Fibroblast of villous mesenchyme (primary cell): ENCODE measurements around the gene SLC25A19. TPM values are rescaled to one million over a fixed set of nuclear protein-coding genes. Genes with fewer than 3 reads are reported as not detected.

ENCODE experiments used
- DNase-seq: peaks from one replicate; pipeline ENCODE4 v3.0.0-alpha.2; 2010; ENCODE audit warnings: low read depth
- H3K4me3 ChIP-seq: 2 replicates; pipeline ENCODE4 v1.5.1; 2011; ENCODE audit warnings: low read depth, mild to moderate bottlenecking, low read length
- total RNA-seq: library from RNA; depleted of rRNA; stranded (reverse); fragments of >200 nt; gene quantifications from 2 replicates; pipeline ENCODE4 v1.2.3, GENCODE V29; 2012
- TF ChIP-seq, protein P1 (sequence below): IDR thresholded peaks from 2 replicates; pipeline ENCODE4 v1.5.1; 2012; ENCODE audit warnings: low read depth, mild to moderate bottlenecking, low read length; ENCODE audit not compliant: insufficient read depth

Gene SLC25A19
- total RNA-seq, 1 donor: 7.8 TPM

- DNase-seq: peak; percentile 53
Measured at GRCh38 chr17:75273977-75274708, 15.1 kb downstream of the SLC25A19 start.

DNA sequence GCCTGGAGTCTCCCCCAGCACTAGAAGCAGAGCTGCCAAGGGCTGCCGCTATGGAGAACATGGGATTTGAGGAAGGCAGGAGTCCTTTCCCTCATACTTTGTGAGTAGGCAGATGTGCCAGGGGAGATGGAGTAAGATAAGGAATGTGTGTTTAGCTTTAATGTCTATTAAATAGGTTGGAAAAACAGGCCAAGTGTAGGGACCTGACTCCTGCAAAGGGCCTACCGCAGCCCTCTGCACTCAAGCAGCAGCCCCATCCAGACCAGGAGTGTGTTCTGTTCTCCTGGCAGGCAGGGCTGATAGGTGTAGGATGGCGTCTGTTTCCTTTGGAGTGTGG is 16.4 kb downstream of the SLC25A19 start:
- H3K4me3 ChIP-seq: no peak overlapping the region
- TF ChIP-seq, protein P1, sequence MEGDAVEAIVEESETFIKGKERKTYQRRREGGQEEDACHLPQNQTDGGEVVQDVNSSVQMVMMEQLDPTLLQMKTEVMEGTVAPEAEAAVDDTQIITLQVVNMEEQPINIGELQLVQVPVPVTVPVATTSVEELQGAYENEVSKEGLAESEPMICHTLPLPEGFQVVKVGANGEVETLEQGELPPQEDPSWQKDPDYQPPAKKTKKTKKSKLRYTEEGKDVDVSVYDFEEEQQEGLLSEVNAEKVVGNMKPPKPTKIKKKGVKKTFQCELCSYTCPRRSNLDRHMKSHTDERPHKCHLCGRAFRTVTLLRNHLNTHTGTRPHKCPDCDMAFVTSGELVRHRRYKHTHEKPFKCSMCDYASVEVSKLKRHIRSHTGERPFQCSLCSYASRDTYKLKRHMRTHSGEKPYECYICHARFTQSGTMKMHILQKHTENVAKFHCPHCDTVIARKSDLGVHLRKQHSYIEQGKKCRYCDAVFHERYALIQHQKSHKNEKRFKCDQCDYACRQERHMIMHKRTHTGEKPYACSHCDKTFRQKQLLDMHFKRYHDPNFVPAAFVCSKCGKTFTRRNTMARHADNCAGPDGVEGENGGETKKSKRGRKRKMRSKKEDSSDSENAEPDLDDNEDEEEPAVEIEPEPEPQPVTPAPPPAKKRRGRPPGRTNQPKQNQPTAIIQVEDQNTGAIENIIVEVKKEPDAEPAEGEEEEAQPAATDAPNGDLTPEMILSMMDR: no peak
- DNase-seq: no peak

More at GRCh38 chr17:75273977-75274708, 15.1 kb downstream of the SLC25A19 start:
- TF ChIP-seq, protein P1: no peak
- H3K4me3 ChIP-seq: no peak overlapping the region

DNA sequence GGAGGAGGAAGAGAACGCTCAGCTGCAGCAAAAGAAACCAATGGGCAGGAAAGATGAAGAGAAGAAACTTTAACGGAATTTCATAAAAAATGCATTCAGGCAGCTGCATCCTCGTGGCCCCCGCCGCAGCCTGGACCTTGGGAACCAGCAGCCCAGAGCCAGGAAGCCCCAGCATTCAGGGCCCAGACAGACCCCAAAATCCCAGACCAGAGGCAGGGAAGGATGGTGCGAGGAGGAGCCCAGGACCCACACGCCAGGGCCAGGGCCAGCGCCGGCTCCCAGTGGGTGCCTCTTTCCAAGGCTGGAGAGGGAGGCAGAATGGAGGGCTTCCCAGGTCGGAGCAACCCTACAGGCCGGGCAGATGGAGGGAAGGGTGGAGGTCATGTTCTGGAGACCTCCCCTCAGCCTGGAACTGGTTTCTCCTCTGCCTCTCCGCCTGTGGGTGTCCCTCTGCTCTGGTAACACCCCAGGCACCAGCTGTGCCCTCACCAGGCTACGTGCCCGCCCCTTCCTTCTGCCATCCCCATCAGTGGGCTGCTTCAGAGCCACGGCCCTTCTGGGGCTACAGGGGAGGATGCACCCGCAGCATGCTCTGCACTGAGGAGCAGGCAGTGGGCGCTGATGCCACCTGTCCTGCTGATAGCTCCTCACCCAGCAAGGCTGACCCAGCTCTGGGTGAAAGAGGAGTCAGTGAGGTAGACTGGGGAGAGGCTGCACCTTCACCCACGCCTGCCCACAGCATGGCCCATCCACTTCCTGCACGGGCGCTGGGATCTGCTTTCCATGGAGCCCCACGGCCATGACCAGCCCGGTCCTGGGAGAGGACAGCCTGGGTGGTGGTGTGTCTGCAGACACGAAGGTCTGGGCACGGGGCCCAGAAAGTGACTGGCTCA is 17.0 kb downstream of the SLC25A19 start:
- TF ChIP-seq, protein P1: no peak
- peak overlapping the region; percentile 77 for H3K4me3 ChIP-seq
- DNase-seq: no peak

GRCh38 chr17:75271233-75271954 is 17.8 kb downstream of the SLC25A19 start:
- DNase-seq: peak; percentile 66
- peak overlapping the region; percentile 77 for H3K4me3 ChIP-seq
- TF ChIP-seq, protein P1: peak; percentile 41

GRCh38 chr17:75270966-75271232 is 18.3 kb downstream of the SLC25A19 start, which contains the start of gene MIF4GD:
TSS of gene MIF4GD (minus strand) at chr17:75271231. CDS start at chr17:75270195, 1,036 bp downstream.
- DNase-seq: no peak
- TF ChIP-seq, protein P1: no peak

DNA sequence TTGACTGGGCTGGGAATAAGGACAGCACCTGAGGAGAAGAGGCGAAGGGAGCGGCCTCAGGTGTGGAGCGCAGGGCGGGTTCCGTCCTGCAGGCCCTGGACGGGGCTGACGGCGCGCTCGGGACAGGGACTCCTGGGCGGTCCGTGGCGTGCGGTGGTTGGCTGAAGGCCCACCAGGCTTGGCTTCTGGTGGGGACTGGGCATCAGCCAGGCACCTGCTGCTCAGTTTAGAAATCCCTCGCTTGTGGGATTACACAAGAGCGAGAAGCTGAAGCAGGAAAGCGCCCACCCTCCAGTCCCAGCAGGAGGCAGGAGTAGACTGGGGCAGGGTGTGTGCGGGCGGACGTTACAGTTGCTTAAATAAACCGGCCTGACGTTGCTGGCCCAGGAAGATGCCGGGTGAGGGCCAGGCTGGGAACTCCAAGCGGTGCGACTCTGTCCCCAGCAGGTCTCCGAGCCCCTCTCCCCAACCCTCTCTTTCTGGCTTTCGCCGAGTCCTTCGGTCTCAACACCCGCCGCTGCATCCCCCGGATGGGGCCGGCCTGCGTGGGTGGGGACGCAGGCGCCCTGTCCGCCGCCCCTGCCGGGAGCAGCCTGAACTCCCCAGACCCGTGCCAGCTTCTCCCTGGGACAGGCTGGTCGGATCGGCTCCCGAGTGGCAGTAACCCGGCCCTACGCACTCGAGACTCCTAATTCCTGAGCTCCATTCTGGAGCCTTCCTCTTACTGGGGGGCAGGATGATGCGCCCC is 18.8 kb downstream of the SLC25A19 start:
- peak overlapping the region; percentile 88 for H3K4me3 ChIP-seq
- peak; percentile 86 for DNase-seq
- TF ChIP-seq, protein P1: peak; percentile 64

More at GRCh38 chr17:75270966-75271232, 18.3 kb downstream of the SLC25A19 start, which contains the start of gene MIF4GD:
- peak within 1 kb of the TSS; percentile 88 for H3K4me3 ChIP-seq
